ENCODE data around the gene SPOPL. TPM values are rescaled to one million over a fixed set of nuclear protein-coding genes. Genes with fewer than 3 reads are reported as not detected.

SPOPL gene
- total and polyA plus RNA-seq, 2 donors (not counting 1 experiment from before 2014, with no cell fraction given), result 14.0 to 53.6 TPM

DNA sequence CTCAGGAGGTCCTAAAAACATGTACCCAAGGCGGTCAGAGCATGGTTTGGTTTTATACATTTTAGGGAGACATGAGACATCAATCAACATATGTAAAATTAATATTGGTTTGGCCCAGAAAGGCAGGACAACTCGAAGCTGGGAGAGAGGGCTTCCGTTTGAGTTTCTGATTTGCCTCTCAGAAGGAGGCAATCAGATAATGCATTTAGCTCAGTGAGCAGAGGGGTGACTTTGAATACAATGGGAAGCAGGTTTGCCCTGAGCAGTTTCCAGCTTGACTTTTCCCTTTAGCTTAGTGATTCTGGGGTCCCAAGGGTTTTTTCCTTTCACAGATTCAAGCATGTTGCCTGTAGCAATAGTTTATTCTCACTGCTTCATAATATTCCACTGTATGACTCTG lies 12.6 kb downstream of the SPOPL start:
- Histone ChIP-seq H3K4me3 (ENCODE audit: control extremely low read depth in 1 of 5, extremely low read depth in 1 of 5, insufficient read depth in 1 of 5, low read depth in 2 of 5, low read length in 4 of 5) (no peak overlapping the region), H3K9ac (ENCODE audit: low read length) (no peak overlapping the region), H3K4me2 (replicated peaks; ENCODE audit: low read depth, low read length, poor library complexity, severe bottlenecking) (no peak overlapping the region), H3K27me3 (replicated peaks in 1 of 4; ENCODE audit: control extremely low read depth in 1 of 4, control insufficient read depth in 3 of 4, insufficient read depth in 4 of 4, low read length in 3 of 4) (no peaks in the 10 kb centered on the region), H4K20me1 (ENCODE audit: control insufficient read depth, insufficient read depth, low read length, poor library complexity, severe bottlenecking) (peaks cover 85% of the 10 kb centered on the region), H3K27ac (ENCODE audit: low read length in 2 of 2) (no peak overlapping the region), H3K79me2 (ENCODE audit: control insufficient read depth, insufficient read depth, low read length) (peaks cover 100% of the 10 kb centered on the region), H3K36me3 (replicated peaks in 1 of 2; ENCODE audit: control extremely low read depth in 1 of 2, control insufficient read depth in 1 of 2, extremely low read depth in 1 of 2, insufficient read depth in 2 of 2, low read length in 1 of 2) (peaks cover 2 to 3% of the 10 kb centered on the region in 2 experiments), H3K4me1 (ENCODE audit: control insufficient read depth in 2 of 2, insufficient read depth in 2 of 2, low read length in 2 of 2) (peaks cover 13 to 45% of the 10 kb centered on the region in 2 donors), H3K9me3 (ENCODE audit: control extremely low read depth in 1 of 3, control insufficient read depth in 2 of 3, insufficient read depth in 1 of 3, low read length in 2 of 3) (peaks cover 0 to 5% (median 4%) of the 10 kb centered on the region in 3 donors), H2AFZ (ENCODE audit: insufficient read depth, low read depth, low read length, poor library complexity, severe bottlenecking) (no peak overlapping the region)
- H3K27me3 Mint-ChIP-seq, result no peaks in the 10 kb centered on the region
- 100% methylated on average over 2 of the region's 3 CpGs for WGBS (ENCODE audit: insufficient coverage)
- intact Hi-C loops (cut with micrococcal nuclease), result no loop called here
- peaks cover 3% of the 10 kb centered on the region for H3K9me3 Mint-ChIP-seq (ENCODE audit: insufficient read depth)
- peak overlapping the region; percentile 29 for H3K27ac Mint-ChIP-seq
- no peak overlapping the region for H3K4me3 Mint-ChIP-seq
- DNase-seq, result no peak
- TF ChIP-seq, protein P1, sequence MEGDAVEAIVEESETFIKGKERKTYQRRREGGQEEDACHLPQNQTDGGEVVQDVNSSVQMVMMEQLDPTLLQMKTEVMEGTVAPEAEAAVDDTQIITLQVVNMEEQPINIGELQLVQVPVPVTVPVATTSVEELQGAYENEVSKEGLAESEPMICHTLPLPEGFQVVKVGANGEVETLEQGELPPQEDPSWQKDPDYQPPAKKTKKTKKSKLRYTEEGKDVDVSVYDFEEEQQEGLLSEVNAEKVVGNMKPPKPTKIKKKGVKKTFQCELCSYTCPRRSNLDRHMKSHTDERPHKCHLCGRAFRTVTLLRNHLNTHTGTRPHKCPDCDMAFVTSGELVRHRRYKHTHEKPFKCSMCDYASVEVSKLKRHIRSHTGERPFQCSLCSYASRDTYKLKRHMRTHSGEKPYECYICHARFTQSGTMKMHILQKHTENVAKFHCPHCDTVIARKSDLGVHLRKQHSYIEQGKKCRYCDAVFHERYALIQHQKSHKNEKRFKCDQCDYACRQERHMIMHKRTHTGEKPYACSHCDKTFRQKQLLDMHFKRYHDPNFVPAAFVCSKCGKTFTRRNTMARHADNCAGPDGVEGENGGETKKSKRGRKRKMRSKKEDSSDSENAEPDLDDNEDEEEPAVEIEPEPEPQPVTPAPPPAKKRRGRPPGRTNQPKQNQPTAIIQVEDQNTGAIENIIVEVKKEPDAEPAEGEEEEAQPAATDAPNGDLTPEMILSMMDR (IDR thresholded peaks at IDR 0.05), result no peak
- TF ChIP-seq EZH2 (IDR thresholded peaks at IDR 0.05; ENCODE audit: borderline replicate concordance, insufficient read depth, low read depth, low read length, poor library complexity, severe bottlenecking), result no peak
- ChIA-PET POLR2A (no interaction called here), CTCF (no interaction called here)
- peaks cover 62% of the 10 kb centered on the region for H3K4me1 Mint-ChIP-seq
- no peak for ATAC-seq (ENCODE audit: low read depth)

DNA sequence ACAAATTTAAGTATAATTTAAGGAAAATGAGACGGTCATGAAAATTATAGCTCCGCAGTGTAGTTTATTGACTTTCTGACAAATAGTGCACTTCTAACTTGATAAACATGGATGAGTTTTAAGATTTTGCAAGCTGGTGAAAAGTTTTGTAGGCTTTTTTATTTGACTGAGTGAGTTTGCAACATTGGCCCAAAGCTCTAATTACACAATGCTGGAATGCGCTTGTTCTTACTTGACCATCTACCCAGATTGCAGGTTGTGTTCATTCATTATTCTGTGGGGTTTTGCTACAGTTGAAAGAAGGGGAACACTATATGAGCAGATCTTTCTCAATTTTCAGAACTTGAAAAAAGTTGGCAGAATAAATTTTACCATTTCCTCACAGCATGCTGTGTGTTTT lies 13.5 kb downstream of the SPOPL start:
- DNase-seq (no peak), ATAC-seq (ENCODE audit: low read depth) (no peak)
- no peaks in the 10 kb centered on the region for H3K27me3 ChIP-seq (replicated peaks in 1 of 4; ENCODE audit: control extremely low read depth in 1 of 4, control insufficient read depth in 3 of 4, insufficient read depth in 4 of 4, low read length in 3 of 4)
- H2AFZ ChIP-seq (ENCODE audit: insufficient read depth, low read depth, low read length, poor library complexity, severe bottlenecking), result no peak overlapping the region
- intact Hi-C loops (cut with micrococcal nuclease), result no loop called here
- H3K9me3 ChIP-seq (ENCODE audit: control extremely low read depth in 1 of 3, control insufficient read depth in 2 of 3, insufficient read depth in 1 of 3, low read length in 2 of 3), result peaks cover 0 to 5% (median 4%) of the 10 kb centered on the region in 3 donors
- 83% methylated on average over 1 of the region's 3 CpGs for WGBS (ENCODE audit: insufficient coverage)
- peaks cover 88% of the 10 kb centered on the region for H4K20me1 ChIP-seq (ENCODE audit: control insufficient read depth, insufficient read depth, low read length, poor library complexity, severe bottlenecking)
- ChIA-PET CTCF (interaction anchor here (1.4 kb wide), 1 partner anchor 11 kb away, joined by 3 read pairs; no protein-coding TSS in a partner anchor), POLR2A (no interaction called here)
- Mint-ChIP-seq H3K9me3 (ENCODE audit: insufficient read depth) (peaks cover 3% of the 10 kb centered on the region), H3K27ac (no peak overlapping the region), H3K4me3 (peak overlapping the region; percentile 18), H3K27me3 (no peaks in the 10 kb centered on the region), H3K4me1 (peaks cover 63% of the 10 kb centered on the region)
- H3K4me1 ChIP-seq (ENCODE audit: control insufficient read depth in 2 of 2, insufficient read depth in 2 of 2, low read length in 2 of 2), result peaks cover 16 to 42% of the 10 kb centered on the region in 2 donors
- H3K4me3 ChIP-seq (ENCODE audit: control extremely low read depth in 1 of 5, extremely low read depth in 1 of 5, insufficient read depth in 1 of 5, low read depth in 2 of 5, low read length in 4 of 5), result no peak overlapping the region
- H3K4me2 ChIP-seq (replicated peaks; ENCODE audit: low read depth, low read length, poor library complexity, severe bottlenecking), result peak overlapping the region; percentile 27
- H3K27ac ChIP-seq (ENCODE audit: low read length in 2 of 2), result no peak overlapping the region
- no peak overlapping the region for H3K9ac ChIP-seq (ENCODE audit: low read length)
- TF ChIP-seq, protein P1 (IDR thresholded peaks at IDR 0.05), result no peak
- TF ChIP-seq EZH2 (IDR thresholded peaks at IDR 0.05; ENCODE audit: borderline replicate concordance, insufficient read depth, low read depth, low read length, poor library complexity, severe bottlenecking), result no peak
- H3K79me2 ChIP-seq (ENCODE audit: control insufficient read depth, insufficient read depth, low read length), result peaks cover 100% of the 10 kb centered on the region
- H3K36me3 ChIP-seq (replicated peaks in 1 of 2; ENCODE audit: control extremely low read depth in 1 of 2, control insufficient read depth in 1 of 2, extremely low read depth in 1 of 2, insufficient read depth in 2 of 2, low read length in 1 of 2), result no peaks in the 10 kb centered on the region

Data from B cell (primary cell).